Glutamatergic neuron (in vitro differentiated cells): ENCODE data around the gene ATP2B2. TPM values are rescaled to one million over a fixed set of nuclear protein-coding genes. Genes with fewer than 3 reads are reported as not detected.

Experiments used
- DNase-seq: peaks from one replicate; pipeline ENCODE4 v3.0.0; 2022
- H3K27ac Mint-ChIP-seq: one replicate; pipeline ENCODE4 v1.8.0; 2020; ENCODE audit warnings: mild to moderate bottlenecking, mixed read lengths, inconsistent platforms; ENCODE audit not compliant: unreplicated experiment
- H3K27me3 Mint-ChIP-seq: one replicate; pipeline ENCODE4 v1.8.0; 2020; ENCODE audit warnings: mild to moderate bottlenecking, moderate library complexity, mixed read lengths, inconsistent platforms; ENCODE audit not compliant: unreplicated experiment
- H3K36me3 Mint-ChIP-seq: one replicate; pipeline ENCODE4 v1.8.0; 2020; ENCODE audit warnings: mild to moderate bottlenecking, mixed read lengths, inconsistent platforms; ENCODE audit not compliant: unreplicated experiment
- H3K4me1 Mint-ChIP-seq: one replicate; pipeline ENCODE4 v1.8.0; 2020; ENCODE audit warnings: mild to moderate bottlenecking, low read depth, mixed read lengths, inconsistent platforms; ENCODE audit not compliant: unreplicated experiment
- H3K4me3 Mint-ChIP-seq: one replicate; pipeline ENCODE4 v1.8.0; 2020; ENCODE audit warnings: mild to moderate bottlenecking, mixed read lengths, inconsistent platforms; ENCODE audit not compliant: unreplicated experiment
- H3K9me3 Mint-ChIP-seq: one replicate; pipeline ENCODE4 v1.8.0; 2020; ENCODE audit warnings: mild to moderate bottlenecking, moderate library complexity, mixed read lengths, inconsistent platforms; ENCODE audit not compliant: unreplicated experiment
- CTCF ChIP-seq: fragments of 200-600 bp; sonication (generic); IDR thresholded peaks from one replicate; pipeline ENCODE4 v1.5.0; 2021; ENCODE audit not compliant: partially characterized antibody, unreplicated experiment
- total RNA-seq: library from RNA; stranded (reverse); fragmentation: NEBNext Ultra II Directional; extraction: Animal tissue kit (Norgen Biotek cat#: 25700); gene quantifications from one replicate; pipeline ENCODE4 v1.2.1, GENCODE V29; 2021; ENCODE audit not compliant: unreplicated experiment

The ATP2B2 gene
- total RNA-seq, 1 donor from 2014 or later: 31.2 TPM

- no peak overlapping the region for H3K27ac Mint-ChIP-seq
- no peak for DNase-seq
- no peak overlapping the region for H3K4me3 Mint-ChIP-seq
- peaks cover 23% of the 10 kb centered on the region for H3K4me1 Mint-ChIP-seq
- no peak for TF ChIP-seq CTCF
- H3K27me3 Mint-ChIP-seq: peaks cover 12% of the 10 kb centered on the region
- H3K36me3 Mint-ChIP-seq: no peaks in the 10 kb centered on the region
- peaks cover 2% of the 10 kb centered on the region for H3K9me3 Mint-ChIP-seq
These were observed 71.0 kb downstream of the ATP2B2 start for GRCh38 chr3:10434144-10434937.

- Mint-ChIP-seq H3K36me3 (no peaks in the 10 kb centered on the region), H3K27ac (no peak overlapping the region), H3K4me3 (no peak overlapping the region), H3K27me3 (peaks cover 12% of the 10 kb centered on the region), H3K9me3 (peaks cover 2% of the 10 kb centered on the region), H3K4me1 (peaks cover 28% of the 10 kb centered on the region)
- DNase-seq: no peak
- TF ChIP-seq CTCF: no peak
These were observed 72.5 kb downstream of the ATP2B2 start for GRCh38 chr3:10432931-10433330.

- Mint-ChIP-seq H3K27me3 (peaks cover 10% of the 10 kb centered on the region), H3K4me1 (peaks cover 29% of the 10 kb centered on the region), H3K4me3 (no peak overlapping the region), H3K9me3 (peaks cover 2% of the 10 kb centered on the region), H3K27ac (no peak overlapping the region), H3K36me3 (no peaks in the 10 kb centered on the region)
- DNase-seq: no peak
- no peak for TF ChIP-seq CTCF
These were observed 73.1 kb downstream of the ATP2B2 start for GRCh38 chr3:10432156-10432845.

- no peak for DNase-seq
- no peak overlapping the region for H3K4me3 Mint-ChIP-seq
- H3K27ac Mint-ChIP-seq: no peak overlapping the region
- no peaks in the 10 kb centered on the region for H3K36me3 Mint-ChIP-seq
- no peak for TF ChIP-seq CTCF
- peaks cover 12% of the 10 kb centered on the region for H3K27me3 Mint-ChIP-seq
- peaks cover 33% of the 10 kb centered on the region for H3K4me1 Mint-ChIP-seq
- H3K9me3 Mint-ChIP-seq: peaks cover 2% of the 10 kb centered on the region
These were observed 74.6 kb downstream of the ATP2B2 start for GRCh38 chr3:10430805-10431204.

GRCh38 chr3:10428406-10429091, 76.8 kb downstream of the ATP2B2 start:
- Mint-ChIP-seq H3K27me3 (peaks cover 8% of the 10 kb centered on the region), H3K27ac (peak overlapping the region; percentile 3), H3K36me3 (no peaks in the 10 kb centered on the region), H3K4me3 (no peak overlapping the region), H3K9me3 (peaks cover 2% of the 10 kb centered on the region), H3K4me1 (peaks cover 33% of the 10 kb centered on the region)
- TF ChIP-seq CTCF: no peak
- DNase-seq: no peak
